ENCODE results near the gene WDR90.
A peak's percentile ranks its signal among the peaks of the same experiment; 100 is the strongest.

The WDR90 gene

DNA sequence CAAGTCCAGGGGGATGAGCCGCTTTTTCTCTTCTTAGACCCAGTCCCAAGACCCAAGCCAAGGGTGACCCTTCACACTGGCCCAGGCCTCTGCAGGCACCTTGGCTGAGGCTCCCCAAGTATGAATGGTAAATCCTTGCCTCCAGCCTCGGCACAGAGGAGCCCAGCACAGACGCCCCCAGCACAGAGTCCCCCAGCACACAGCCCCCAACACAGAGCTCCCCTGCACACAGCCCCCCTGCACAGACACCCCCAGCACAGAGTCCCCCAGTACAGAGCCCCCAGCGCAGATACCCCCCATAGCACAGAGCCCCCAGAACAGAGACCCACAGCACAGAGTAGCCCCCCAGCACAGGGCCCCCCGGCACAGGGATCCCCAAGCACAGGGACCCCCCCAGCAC is 8.6 kb upstream of the WDR90 start:
- DNase-seq: no peak

- DNase-seq: peak; percentile 57
Measured at GRCh38 chr16:641326-642188, 7.6 kb upstream of the WDR90 start, which contains the start of gene MCRIP2. Gene MCRIP2, plus strand, starts transcription at chr16:641828. Its CDS starts 164 bp downstream, at chr16:641992.

- DNase-seq: no peak
Measured at GRCh38 chr16:642189-643049, 6.7 kb upstream of the WDR90 start.

DNA sequence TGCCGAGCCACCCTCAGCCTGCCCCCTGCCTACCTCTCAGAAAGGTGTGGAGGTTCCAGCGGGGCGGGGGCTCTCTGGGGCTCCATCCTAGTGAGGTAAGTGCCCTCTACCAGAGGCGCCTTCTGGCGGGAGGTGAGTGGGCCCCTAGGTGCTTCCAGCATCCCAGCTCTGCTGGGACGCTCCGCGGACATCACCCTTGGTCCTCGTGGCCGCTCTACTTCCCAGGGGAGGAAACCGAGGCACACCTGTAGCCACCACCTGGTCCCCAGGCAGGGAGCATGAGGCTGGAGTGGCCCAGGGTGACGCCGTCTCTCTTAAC is 6.2 kb upstream of the WDR90 start:
- no peak for DNase-seq

GRCh38 chr16:644556-644955 is 4.6 kb upstream of the WDR90 start:
- DNase-seq: no peak

- DNase-seq: no peak
Measured at GRCh38 chr16:645852-646678, 3.1 kb upstream of the WDR90 start.

- DNase-seq: no peak
Measured at GRCh38 chr16:646679-647172, 2.4 kb upstream of the WDR90 start.

DNA sequence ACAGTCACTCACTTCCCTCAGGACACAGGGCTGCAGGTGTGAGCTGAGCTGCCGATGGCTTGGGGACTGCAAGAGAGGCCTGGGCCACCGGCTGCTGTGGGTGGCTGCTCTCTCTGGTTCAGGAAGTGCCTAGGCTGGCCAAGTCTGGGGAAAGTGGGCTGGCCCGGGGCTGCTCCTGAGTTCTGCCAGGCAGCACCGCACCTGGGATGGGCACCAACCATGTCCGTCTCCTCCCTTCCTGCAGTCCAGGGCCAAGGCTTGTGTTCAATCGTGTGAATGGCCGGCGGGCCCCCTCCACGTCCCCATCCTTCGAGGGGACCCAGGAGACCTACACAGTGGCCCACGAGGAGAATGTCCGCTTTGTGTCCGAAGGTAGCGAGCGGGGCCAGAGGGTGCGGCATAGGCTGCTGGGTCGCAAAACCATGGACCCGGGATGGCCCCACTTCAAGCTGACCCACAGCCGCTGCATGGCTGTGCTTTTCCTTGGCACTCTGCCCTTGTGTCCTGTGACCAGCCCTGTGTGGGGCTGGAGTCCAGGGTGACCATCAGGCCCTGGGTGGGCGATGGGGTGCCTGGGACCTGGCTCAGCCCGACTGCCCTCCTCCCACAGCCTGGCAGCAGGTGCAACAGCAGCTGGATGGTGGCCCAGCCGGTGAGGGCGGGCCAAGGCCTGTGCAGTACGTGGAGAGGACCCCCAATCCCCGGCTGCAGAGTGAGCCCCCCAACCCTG is 1.8 kb upstream of the WDR90 start:
- DNase-seq: no peak

DNA sequence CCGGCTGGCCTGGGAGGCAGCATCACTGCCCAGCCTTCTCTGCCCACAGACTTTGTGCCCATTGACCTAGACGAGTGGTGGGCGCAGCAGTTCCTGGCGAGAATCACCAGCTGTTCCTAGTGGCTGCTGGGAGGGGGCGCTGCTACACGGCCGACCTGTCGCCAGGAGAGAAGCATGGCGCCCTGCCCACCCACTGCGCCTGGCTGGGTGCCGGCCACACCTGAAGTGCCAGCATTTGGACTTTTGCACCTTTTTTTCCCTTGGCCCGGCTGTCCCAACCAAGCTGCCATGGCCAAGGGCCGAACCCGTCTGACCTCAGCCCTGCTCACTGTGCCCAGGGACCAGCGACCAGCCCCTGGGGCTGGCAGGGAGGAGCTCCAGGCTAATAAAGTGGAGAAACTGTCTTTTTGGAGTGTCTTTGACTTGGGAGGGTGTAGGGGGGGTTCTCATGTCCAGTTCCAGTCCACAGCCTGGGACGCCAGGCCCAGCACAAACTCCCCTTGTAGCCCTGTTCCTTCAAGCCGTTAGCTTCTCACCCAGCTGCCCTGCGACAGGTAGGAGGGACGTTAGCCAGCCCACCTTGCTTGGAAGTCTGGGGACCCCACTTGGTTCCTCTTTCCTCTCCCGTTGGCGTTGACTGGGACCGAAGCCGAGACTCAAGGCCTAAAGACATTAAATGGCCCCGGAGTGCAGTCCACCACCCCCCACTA is 939 bp upstream of the WDR90 start:
- peak; percentile 10 for DNase-seq

DNA sequence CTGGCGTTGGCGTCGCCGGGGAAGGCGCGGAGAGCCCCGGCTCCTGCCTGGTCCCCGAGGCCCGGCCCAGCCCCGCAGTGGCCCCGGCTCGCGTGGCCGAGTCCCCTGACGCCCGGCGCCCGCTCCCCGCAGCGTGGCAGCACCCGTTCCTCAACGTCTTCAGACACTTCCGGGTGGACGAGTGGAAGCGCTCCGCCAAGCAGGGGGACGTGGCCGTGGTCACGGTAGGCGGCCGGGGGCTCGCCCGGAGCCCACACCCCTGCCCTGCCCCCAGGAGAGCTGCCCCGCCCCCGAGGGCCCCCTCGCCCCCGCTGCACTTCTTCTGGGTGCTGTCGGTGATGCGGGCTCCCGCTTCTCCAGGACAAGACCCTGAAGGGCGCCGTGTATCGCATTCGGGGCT is 466 bp downstream of the WDR90 start:
- no peak for DNase-seq

- DNase-seq: no peak
Measured at GRCh38 chr16:651844-652243, 2.7 kb downstream of the WDR90 start.

- DNase-seq: no peak
Measured at GRCh38 chr16:652454-653305, 3.5 kb downstream of the WDR90 start.

DNA sequence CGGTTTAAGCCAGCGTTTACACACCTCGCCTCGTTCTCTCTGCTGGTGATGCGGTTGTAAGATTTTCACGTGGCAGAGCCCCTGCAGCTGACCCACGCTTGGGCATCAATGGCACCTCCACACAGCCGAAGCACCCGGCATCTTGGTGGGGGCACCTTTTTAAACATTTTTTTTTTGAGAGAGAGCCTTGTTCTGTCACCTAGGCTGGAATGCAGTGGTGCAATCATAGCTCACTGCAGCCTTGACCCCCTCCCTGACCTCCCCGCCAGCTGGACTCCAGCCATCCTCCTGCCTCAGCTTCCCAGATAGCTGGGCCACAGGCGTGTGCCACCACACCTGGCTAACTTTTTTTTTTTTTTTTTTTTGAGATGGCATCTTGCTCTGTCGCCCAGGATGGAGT is 4.9 kb downstream of the WDR90 start:
- DNase-seq: no peak

DNA sequence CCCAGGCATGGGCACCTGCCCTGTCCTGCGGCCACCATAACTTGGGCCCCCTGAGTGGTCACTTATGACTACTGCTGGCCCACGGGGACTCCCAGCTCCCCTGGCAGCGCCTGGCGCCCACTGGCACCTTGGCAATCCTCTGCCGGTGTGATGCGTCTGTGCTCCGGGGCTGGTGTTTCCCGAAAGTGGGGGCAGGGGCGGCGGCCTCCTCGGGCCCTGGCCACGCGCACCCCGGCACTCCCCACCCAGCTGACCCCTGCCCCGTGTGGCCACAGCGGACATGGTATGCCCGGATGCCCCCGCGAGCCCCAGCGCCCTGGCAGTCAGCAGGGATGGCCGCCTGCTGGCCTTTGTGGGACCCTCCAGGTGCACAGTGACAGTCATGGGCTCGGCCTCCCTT is 8.3 kb downstream of the WDR90 start:
- DNase-seq: no peak

DNA sequence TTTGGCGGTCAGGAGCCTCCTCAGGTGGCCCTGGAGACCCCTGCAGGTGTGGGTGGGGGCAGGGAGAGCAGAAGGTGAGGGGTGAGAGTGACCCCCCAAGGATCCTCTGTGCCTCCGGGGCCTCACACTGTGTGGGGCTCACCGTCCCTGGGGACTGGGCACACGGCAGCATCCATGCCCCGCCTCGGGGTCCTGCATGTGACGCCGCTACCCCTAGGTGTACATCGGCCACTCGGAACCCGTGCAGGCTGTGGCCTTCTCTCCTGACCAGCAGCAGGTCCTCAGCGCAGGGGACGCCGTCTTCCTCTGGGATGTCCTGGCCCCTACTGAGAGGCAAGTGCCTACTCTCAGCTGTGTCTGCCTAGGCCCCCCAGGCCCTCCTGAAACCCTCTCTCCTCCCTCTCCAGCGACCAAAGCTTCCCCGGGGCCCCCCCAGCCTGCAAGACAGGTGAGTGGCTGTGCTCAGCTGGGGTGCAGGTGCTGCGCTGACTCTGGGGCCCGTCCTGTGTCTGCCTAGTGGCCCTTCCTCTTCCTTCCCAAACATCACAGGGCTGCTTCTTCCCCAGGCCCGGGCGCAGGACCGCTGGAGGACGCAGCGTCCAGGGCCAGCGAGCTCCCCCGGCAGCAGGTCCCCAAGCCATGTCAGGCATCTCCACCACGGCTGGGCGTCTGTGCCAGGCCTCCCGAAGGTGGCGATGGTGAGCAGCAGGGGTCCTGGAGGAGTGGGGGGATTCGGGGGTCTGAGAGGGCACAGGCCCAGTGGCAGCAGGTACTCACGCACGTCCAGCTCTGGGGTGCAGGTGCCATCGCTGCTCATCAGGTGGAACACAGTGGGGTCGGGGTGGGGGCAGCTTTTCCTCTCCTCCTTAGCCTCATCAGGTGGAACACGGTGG is 9.8 kb downstream of the WDR90 start:
- DNase-seq: no peak

DNA sequence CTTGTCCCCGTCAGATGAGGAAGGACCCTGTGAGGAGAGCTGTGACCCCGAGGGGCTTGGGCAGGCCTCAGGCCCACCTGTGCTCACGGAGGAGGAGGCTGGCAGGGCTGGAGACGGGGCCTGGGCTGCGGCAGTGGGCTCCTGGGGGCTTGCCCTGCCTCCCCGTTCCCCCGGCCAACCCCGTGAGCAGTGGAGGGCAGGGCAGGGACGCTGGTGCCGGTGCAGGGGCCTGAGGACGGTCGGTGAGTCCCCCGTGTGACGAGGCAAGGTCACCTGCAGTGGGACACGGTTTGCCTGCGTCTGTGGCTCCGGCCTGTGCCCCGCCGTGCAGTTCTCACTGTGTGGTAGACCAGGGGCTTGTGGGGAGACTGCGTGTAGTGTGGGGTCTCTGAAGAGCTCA is 10.5 kb downstream of the WDR90 start:
- no peak for DNase-seq

DNA sequence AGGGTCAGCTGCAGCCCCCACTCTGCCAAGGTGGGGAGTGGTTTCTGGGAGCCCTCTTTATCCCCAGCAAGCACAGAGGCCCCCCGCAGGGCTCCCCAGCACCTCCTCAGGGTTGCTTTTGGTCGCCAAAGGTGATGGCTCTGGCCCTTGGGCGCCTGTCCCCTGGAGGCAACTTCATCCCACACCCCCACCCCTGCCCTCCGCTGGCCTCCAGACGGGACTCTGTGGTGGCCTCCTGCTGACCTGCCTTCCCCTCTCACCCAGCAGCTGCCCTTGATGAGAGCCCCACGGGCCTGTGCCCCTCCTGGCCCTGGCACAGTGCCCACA is 10.9 kb downstream of the WDR90 start:
- no peak for DNase-seq

DNA sequence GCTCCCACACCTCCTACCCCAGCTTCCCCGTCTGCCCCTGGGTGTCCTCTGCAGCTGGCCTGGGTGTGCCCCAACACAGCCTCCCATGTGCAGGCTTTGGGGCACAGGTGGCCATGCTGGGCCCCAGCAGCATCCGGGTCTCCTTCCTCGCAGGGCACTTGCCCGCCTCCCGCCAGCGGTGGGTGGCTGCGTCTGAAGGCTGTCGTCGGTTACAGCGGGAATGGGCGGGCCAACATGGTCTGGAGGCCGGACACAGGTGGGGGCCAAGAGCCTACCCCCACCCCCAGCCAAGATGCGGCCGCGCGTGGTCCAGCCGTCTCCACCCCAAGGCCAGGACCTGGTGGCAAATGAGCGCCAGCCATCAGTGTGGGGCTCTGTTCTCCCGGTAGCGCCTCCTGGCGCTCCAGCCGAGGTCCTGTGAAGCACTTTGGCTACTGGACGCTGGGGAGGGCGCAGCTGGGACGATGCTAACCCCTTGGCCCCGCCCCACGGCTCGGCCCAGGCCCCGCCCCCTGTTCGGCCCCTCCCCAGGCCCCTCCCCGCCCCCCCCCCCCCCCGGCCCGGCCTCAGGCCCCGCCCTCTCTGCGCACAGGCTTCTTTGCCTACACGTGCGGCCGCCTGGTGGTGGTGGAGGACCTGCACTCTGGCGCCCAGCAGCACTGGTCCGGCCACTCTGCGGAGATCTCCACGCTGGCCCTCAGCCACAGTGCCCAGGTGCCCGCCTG is 11.5 kb downstream of the WDR90 start:
- DNase-seq: no peak

- DNase-seq: no peak
Measured at GRCh38 chr16:661184-661821, 12.1 kb downstream of the WDR90 start.

Data from NCI-H446 treated with DMSO at 0.1 percent for 48 hours (cell line).